OCI-LY7 (cell line): Measurements from ENCODE around the gene APOB. TPM values are rescaled to one million over a fixed set of nuclear protein-coding genes. Genes with fewer than 3 reads are reported as not detected.

Experiments
- BruUV-seq: library from RNA; stranded (reverse); fragments of 400-500 nt; replicated peaks from 2 replicates; lab custom pipeline; 2021; lab: Mats Ljungman, UMichigan
- CTCF ChIA-PET: fragments of 300-600 bp; sonication (Branson Sonifier 250); formaldehyde crosslinking; loops from one replicate; lab custom pipeline; 2022; ENCODE audit warnings: antibody characterized with exemption; ENCODE audit not compliant: unreplicated experiment; lab: Charles Lee
- POLR2A ChIA-PET: fragments of 300-600 bp; sonication (Branson Sonifier 250); formaldehyde crosslinking; loops from one replicate; lab custom pipeline; 2022; ENCODE audit warnings: antibody characterized with exemption; lab: Charles Lee
- DNase-seq: peaks from one replicate; pipeline ENCODE4 v3.0.0-alpha.2; 2015; ENCODE audit warnings: low spot score
- H2AFZ ChIP-seq: fragments of 200-600 bp; sonication (generic), shearing (Covaris generic); 2 replicates; pipeline ENCODE4 v1.6.1; 2014; ENCODE audit warnings: mild to moderate bottlenecking, antibody characterized with exemption, low read length, moderate library complexity
- H3K27ac ChIP-seq: fragments of 200-600 bp; sonication (generic); 2 replicates; pipeline ENCODE4 v1.5.1; 2014; ENCODE audit warnings: mixed run types, low read depth, mild to moderate bottlenecking, moderate library complexity, low read length, inconsistent platforms; ENCODE audit not compliant: poor library complexity, severe bottlenecking
- H3K36me3 ChIP-seq: fragments of 200-600 bp; sonication (generic); 2 replicates; pipeline ENCODE4 v1.6.1; 2014; ENCODE audit warnings: mild to moderate bottlenecking, antibody characterized with exemption, low read length, moderate library complexity, mixed read lengths; ENCODE audit not compliant: insufficient read depth
- H3K4me1 ChIP-seq: fragments of 200-600 bp; sonication (generic); 2 replicates; pipeline ENCODE4 v1.5.1; 2014; ENCODE audit warnings: mild to moderate bottlenecking, low read length; ENCODE audit not compliant: insufficient read depth, poor library complexity, severe bottlenecking
- H3K4me2 ChIP-seq: fragments of 200-600 bp; sonication (generic); 2 replicates; pipeline ENCODE4 v1.6.1; 2014; ENCODE audit warnings: mild to moderate bottlenecking, low read length
- H3K4me3 ChIP-seq: fragments of 200-600 bp; sonication (generic); 2 replicates; pipeline ENCODE4 v1.5.1; 2014; ENCODE audit warnings: mild to moderate bottlenecking, low read depth, low read length; ENCODE audit not compliant: poor library complexity, severe bottlenecking
- H3K79me2 ChIP-seq: fragments of 200-600 bp; sonication (generic); 2 replicates; pipeline ENCODE4 v1.6.1; 2016; ENCODE audit warnings: low read depth, mild to moderate bottlenecking, low read length, moderate library complexity, mixed read lengths; ENCODE audit not compliant: insufficient read depth
- H3K9me2 ChIP-seq: fragments of 200-600 bp; sonication (generic); 2 replicates; pipeline ENCODE4 v1.6.1; 2016; ENCODE audit warnings: mild to moderate bottlenecking, low read length, mixed read lengths; ENCODE audit not compliant: insufficient read depth
- H3K9me3 ChIP-seq: fragments of 200-600 bp; sonication (generic); 2 replicates; pipeline ENCODE4 v1.6.1; 2014; ENCODE audit warnings: mild to moderate bottlenecking, mixed run types, low read length, mixed read lengths
- H4K20me1 ChIP-seq: fragments of 200-600 bp; sonication (generic); 2 replicates; pipeline ENCODE4 v1.6.1; 2014; ENCODE audit warnings: mild to moderate bottlenecking, antibody characterized with exemption, low read length, moderate library complexity, mixed read lengths; ENCODE audit not compliant: insufficient read depth
- EZH2phosphoT487 ChIP-seq: fragments of 200-600 bp; sonication (generic); IDR thresholded peaks from 2 replicates; pipeline ENCODE4 v1.6.1; 2018; ENCODE audit warnings: low read depth, borderline replicate concordance, mild to moderate bottlenecking, mixed run types, antibody characterized with exemption, low read length, moderate library complexity, mixed read lengths
- intact Hi-C: fragments of 100-400 bp; cut with micrococcal nuclease; formaldehyde crosslinking; loops from one replicate; pipeline ENCODE4 v1.10.0; 2022; ENCODE audit not compliant: unreplicated experiment
- total RNA-seq, 2 experiments: library from RNA; depleted of rRNA in 1 of 2; stranded (reverse); fragments of >200 nt in 1 of 2; shearing (Covaris generic) in 1 of 2; gene quantifications; 2 replicates each; pipeline ENCODE4 v1.2.3, GENCODE V29; 2014 to 2022
- TF ChIP-seq, protein P1 (sequence below): fragments of 200-600 bp; sonication (generic); conservative IDR thresholded peaks from 2 replicates; pipeline ENCODE4 v1.5.1; 2014; ENCODE audit warnings: mild to moderate bottlenecking, antibody characterized with exemption, low read length, moderate library complexity, mixed read lengths

Gene APOB
- total RNA-seq, 2 experiments from 2014 or later: 0.03 TPM; not detected in 1

DNA sequence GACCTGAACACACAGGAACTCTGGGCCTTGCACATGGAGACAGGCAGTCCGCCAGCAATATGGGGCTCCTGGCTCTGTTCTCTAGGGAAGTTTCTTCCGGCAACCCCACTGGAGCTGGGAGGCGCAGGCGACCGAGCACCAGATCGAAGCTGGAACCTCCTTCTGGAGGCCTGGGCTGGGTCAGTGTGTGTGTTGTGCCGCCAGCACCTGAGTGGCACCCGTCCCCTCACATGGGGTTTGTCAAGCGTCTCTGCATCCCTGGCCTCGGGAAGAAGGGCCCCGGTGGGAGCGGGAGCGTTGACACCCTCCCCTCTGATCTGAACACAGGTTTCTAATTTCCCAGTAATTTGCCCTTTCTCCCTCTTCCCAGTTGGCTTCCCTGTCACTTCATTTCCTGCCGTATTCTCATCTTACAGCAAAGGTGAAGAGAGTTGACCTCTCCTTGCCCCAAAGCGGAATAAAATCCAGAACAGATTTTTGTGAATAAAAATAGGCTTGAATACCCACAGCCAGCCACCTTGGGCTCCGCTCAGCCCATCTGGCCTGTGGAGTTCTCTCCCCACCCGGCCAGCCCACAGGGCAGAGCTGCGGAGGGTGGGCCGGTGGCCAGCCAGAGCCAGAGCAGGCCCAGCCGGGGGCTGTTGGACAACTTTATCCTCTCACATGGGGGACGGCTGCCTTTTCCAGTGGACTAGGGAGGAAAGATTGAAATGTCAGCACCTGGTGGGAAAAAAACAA lies 85.9 kb downstream of the APOB start:
- H2AFZ ChIP-seq: no peak overlapping the region
- DNase-seq: no peak
- H3K36me3 ChIP-seq: no peaks in the 10 kb centered on the region
- H3K9me3 ChIP-seq: no peaks in the 10 kb centered on the region
- TF ChIP-seq, protein P1, sequence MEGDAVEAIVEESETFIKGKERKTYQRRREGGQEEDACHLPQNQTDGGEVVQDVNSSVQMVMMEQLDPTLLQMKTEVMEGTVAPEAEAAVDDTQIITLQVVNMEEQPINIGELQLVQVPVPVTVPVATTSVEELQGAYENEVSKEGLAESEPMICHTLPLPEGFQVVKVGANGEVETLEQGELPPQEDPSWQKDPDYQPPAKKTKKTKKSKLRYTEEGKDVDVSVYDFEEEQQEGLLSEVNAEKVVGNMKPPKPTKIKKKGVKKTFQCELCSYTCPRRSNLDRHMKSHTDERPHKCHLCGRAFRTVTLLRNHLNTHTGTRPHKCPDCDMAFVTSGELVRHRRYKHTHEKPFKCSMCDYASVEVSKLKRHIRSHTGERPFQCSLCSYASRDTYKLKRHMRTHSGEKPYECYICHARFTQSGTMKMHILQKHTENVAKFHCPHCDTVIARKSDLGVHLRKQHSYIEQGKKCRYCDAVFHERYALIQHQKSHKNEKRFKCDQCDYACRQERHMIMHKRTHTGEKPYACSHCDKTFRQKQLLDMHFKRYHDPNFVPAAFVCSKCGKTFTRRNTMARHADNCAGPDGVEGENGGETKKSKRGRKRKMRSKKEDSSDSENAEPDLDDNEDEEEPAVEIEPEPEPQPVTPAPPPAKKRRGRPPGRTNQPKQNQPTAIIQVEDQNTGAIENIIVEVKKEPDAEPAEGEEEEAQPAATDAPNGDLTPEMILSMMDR: no peak
- no peak for TF ChIP-seq EZH2phosphoT487
- ChIA-PET POLR2A (no interaction called here), CTCF (no interaction called here)
- H3K4me3 ChIP-seq: no peak overlapping the region
- no peaks in the 10 kb centered on the region for H3K79me2 ChIP-seq
- no peak overlapping the region for H3K4me2 ChIP-seq
- intact Hi-C loops: no loop called here
- BruUV-seq: no TSS peak
- H4K20me1 ChIP-seq: no peaks in the 10 kb centered on the region
- H3K27ac ChIP-seq: no peak overlapping the region
- no peaks in the 10 kb centered on the region for H3K9me2 ChIP-seq
- no peaks in the 10 kb centered on the region for H3K4me1 ChIP-seq

DNA sequence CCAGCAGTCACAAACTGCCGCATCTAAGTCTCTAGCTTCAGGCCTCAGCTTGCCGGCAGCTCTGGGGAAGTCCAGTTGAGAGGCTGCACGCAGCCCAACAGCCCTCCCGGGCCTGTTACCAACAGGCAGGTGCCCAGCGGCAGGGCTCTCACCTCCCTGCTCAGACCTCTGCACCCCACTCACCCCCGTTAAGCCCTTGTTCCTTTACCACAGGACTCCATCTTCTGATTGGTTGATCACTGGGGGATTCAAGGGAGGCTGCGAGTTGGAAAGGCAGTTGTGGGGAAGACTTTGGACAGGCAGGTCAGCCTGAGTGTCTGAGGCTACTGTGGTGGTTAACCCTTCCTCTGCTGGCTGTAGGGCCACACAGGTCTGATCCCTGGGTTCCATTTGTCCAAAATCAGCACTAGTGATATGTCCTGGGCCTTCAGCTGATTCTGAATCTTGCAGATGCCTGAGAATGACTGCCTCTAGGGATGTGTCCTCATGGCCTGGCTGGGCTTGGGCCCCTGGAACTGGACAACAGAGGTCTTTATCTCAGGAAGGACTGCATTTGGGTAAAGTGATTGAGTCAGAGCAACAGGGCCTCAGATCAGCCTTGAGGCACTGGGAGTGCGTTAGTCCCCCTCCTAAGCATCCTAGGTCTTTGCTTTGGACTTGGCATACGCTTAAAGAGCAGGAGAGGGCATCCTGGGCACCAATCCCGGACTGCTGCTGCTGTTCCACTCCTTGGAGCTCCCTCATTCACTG lies 88.4 kb downstream of the APOB start:
- H4K20me1 ChIP-seq: no peaks in the 10 kb centered on the region
- no peaks in the 10 kb centered on the region for H3K79me2 ChIP-seq
- H3K9me3 ChIP-seq: no peaks in the 10 kb centered on the region
- POLR2A ChIA-PET: interaction anchor here (0.6 kb wide), 1 partner anchor 44 kb away, joined by 3 read pairs; no protein-coding TSS in a partner anchor
- no peaks in the 10 kb centered on the region for H3K36me3 ChIP-seq
- H3K27ac ChIP-seq: no peak overlapping the region
- no peak overlapping the region for H3K4me2 ChIP-seq
- no TSS peak for BruUV-seq
- H3K9me2 ChIP-seq: no peaks in the 10 kb centered on the region
- DNase-seq: no peak
- H2AFZ ChIP-seq: no peak overlapping the region
- TF ChIP-seq, protein P1: no peak
- TF ChIP-seq EZH2phosphoT487: no peak
- no peak overlapping the region for H3K4me3 ChIP-seq
- CTCF ChIA-PET: no interaction called here
- no peaks in the 10 kb centered on the region for H3K4me1 ChIP-seq
- intact Hi-C loops: no loop called here
